Measurements from ENCODE around the gene CCDC195. TPM values are rescaled to one million over a fixed set of nuclear protein-coding genes. Genes with fewer than 3 reads are reported as not detected.

CCDC195 gene
- polyA plus RNA-seq, 1 donor (not counting 4 experiments of a cell fraction or from before 2014, with no cell fraction given), result not detected

DNA sequence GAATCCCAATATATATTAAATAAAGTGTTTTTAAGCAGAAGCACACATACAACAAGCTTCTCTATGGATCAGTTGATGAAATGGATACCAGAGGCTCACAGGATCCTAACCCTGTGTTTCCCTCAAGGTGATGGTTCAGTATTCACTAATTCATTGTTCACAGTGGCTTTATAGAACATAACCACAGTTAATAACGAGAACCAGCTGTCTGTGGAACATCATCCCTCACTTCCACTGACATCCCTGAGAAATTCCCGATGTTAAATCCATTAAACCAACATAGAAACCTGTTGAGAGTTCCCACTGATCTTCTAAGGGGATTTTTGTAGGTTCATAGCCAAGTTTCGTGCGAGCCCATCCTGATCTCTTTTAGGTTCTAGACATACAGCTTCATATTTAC, 29.0 kb downstream of the CCDC195 start:
- dilution Hi-C loops (cut with MboI; ENCODE audit: extremely low pct_ligation_motif_present, low sequenced_read_pairs), result no loop called here
- Histone ChIP-seq H3K4me1 (ENCODE audit: control insufficient read depth, extremely low read depth, insufficient read depth, low read length) (no peaks in the 10 kb centered on the region), H3K36me3 (ENCODE audit: control insufficient read depth in 2 of 2, extremely low read depth in 1 of 2, insufficient read depth in 2 of 2, low read length in 2 of 2) (no peaks in the 10 kb centered on the region), H3K9me3 (ENCODE audit: control insufficient read depth, low read depth, low read length) (no peaks in the 10 kb centered on the region), H3K4me2 (ENCODE audit: control insufficient read depth, extremely low read depth, insufficient read depth, low read depth, low read length) (no peak overlapping the region), H2AFZ (ENCODE audit: control insufficient read depth, low read length) (no peak overlapping the region), H3K79me2 (ENCODE audit: control insufficient read depth, insufficient read depth, low read length) (no peaks in the 10 kb centered on the region), H4K20me1 (ENCODE audit: control insufficient read depth, extremely low read depth, insufficient read depth, low read length) (no peaks in the 10 kb centered on the region), H3K9me1 (ENCODE audit: control insufficient read depth, extremely low read depth, insufficient read depth, low read length) (no peaks in the 10 kb centered on the region), H3K27ac (ENCODE audit: control insufficient read depth, insufficient read depth, low read length) (no peak overlapping the region), H3K4me3 (ENCODE audit: control insufficient read depth in 2 of 3, extremely low read depth in 1 of 3, insufficient read depth in 2 of 3, low read depth in 1 of 3, low read length in 3 of 3) (no peak overlapping the region), H3K27me3 (ENCODE audit: control insufficient read depth, extremely low read depth, insufficient read depth, low read length) (no peaks in the 10 kb centered on the region), H3K9ac (ENCODE audit: control insufficient read depth, extremely low read depth, insufficient read depth, low read length) (no peak overlapping the region)
- TF ChIP-seq EZH2 (IDR thresholded peaks at IDR 0.05; ENCODE audit: low read length), result no peak
- TF ChIP-seq, protein P1, sequence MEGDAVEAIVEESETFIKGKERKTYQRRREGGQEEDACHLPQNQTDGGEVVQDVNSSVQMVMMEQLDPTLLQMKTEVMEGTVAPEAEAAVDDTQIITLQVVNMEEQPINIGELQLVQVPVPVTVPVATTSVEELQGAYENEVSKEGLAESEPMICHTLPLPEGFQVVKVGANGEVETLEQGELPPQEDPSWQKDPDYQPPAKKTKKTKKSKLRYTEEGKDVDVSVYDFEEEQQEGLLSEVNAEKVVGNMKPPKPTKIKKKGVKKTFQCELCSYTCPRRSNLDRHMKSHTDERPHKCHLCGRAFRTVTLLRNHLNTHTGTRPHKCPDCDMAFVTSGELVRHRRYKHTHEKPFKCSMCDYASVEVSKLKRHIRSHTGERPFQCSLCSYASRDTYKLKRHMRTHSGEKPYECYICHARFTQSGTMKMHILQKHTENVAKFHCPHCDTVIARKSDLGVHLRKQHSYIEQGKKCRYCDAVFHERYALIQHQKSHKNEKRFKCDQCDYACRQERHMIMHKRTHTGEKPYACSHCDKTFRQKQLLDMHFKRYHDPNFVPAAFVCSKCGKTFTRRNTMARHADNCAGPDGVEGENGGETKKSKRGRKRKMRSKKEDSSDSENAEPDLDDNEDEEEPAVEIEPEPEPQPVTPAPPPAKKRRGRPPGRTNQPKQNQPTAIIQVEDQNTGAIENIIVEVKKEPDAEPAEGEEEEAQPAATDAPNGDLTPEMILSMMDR (optimal IDR thresholded peaks at IDR 0.05 in 1 of 3, IDR thresholded peaks at IDR 0.05 in 1 of 3, conservative IDR thresholded peaks at IDR 0.05 in 1 of 3; ENCODE audit: extremely low read depth in 1 of 3, insufficient read depth in 2 of 3, low read length in 3 of 3), result no peak
- DNase-seq (ENCODE audit: low read depth, low spot score), result no peak
- FAIRE-seq, result no peak

DNA sequence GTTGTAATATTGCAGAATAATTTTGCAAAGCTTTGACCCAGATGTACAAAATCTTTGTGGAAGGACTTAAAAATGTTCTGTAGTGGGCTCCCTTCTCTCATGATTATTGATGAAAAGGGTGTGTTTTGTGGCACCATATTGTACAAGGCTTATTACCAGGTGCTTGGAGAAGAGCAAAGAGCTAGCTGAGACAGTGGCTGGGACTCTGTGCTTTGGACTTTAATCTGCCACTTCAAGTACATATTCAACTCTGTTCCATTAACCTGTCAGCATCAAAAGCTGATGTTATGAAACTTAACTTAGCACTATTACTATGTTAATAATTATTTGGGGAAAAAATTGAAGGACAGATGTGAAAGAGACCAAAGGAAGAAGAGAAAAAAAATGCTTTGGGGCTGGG, 31.0 kb downstream of the CCDC195 start:
- no peak for FAIRE-seq
- H3K4me3 ChIP-seq (ENCODE audit: control insufficient read depth in 2 of 3, extremely low read depth in 1 of 3, insufficient read depth in 2 of 3, low read depth in 1 of 3, low read length in 3 of 3), result no peak overlapping the region
- dilution Hi-C loops (cut with MboI; ENCODE audit: extremely low pct_ligation_motif_present, low sequenced_read_pairs), result no loop called here

More for the DNA sequence above, 31.0 kb downstream of the CCDC195 start:
- H3K9me3 ChIP-seq (ENCODE audit: control insufficient read depth, low read depth, low read length), result no peaks in the 10 kb centered on the region
- H3K79me2 ChIP-seq (ENCODE audit: control insufficient read depth, insufficient read depth, low read length), result no peaks in the 10 kb centered on the region
- DNase-seq (ENCODE audit: low read depth, low spot score), result no peak
- H4K20me1 ChIP-seq (ENCODE audit: control insufficient read depth, extremely low read depth, insufficient read depth, low read length), result no peaks in the 10 kb centered on the region
- H3K4me2 ChIP-seq (ENCODE audit: control insufficient read depth, extremely low read depth, insufficient read depth, low read depth, low read length), result no peak overlapping the region
- H2AFZ ChIP-seq (ENCODE audit: control insufficient read depth, low read length), result no peak overlapping the region
- H3K27me3 ChIP-seq (ENCODE audit: control insufficient read depth, extremely low read depth, insufficient read depth, low read length), result no peaks in the 10 kb centered on the region
- TF ChIP-seq, protein P1 (optimal IDR thresholded peaks at IDR 0.05 in 1 of 3, IDR thresholded peaks at IDR 0.05 in 1 of 3, conservative IDR thresholded peaks at IDR 0.05 in 1 of 3; ENCODE audit: extremely low read depth in 1 of 3, insufficient read depth in 2 of 3, low read length in 3 of 3), result no peak
- TF ChIP-seq EZH2 (IDR thresholded peaks at IDR 0.05; ENCODE audit: low read length), result no peak
- no peaks in the 10 kb centered on the region for H3K4me1 ChIP-seq (ENCODE audit: control insufficient read depth, extremely low read depth, insufficient read depth, low read length)
- H3K27ac ChIP-seq (ENCODE audit: control insufficient read depth, insufficient read depth, low read length), result no peak overlapping the region
- no peaks in the 10 kb centered on the region for H3K36me3 ChIP-seq (ENCODE audit: control insufficient read depth in 2 of 2, extremely low read depth in 1 of 2, insufficient read depth in 2 of 2, low read length in 2 of 2)
- no peak overlapping the region for H3K9ac ChIP-seq (ENCODE audit: control insufficient read depth, extremely low read depth, insufficient read depth, low read length)
- H3K9me1 ChIP-seq (ENCODE audit: control insufficient read depth, extremely low read depth, insufficient read depth, low read length), result no peaks in the 10 kb centered on the region
